ENCODE results near the gene STIM2. TPM values are rescaled to one million over a fixed set of nuclear protein-coding genes. Genes with fewer than 3 reads are reported as not detected.
A peak's percentile ranks its signal among the peaks of the same experiment; 100 is the strongest.

The STIM2 gene
- total RNA-seq, 4 donors from 2014 or later: 17.2 to 71.4 (median 20.7) TPM

GRCh38 chr4:27062256-27062655 is 201.6 kb downstream of the STIM2 start:
- Histone ChIP-seq H3K4me1 (no peaks in the 10 kb centered on the region), H3K9me3 (no peaks in the 10 kb centered on the region), H3K27me3 (peaks cover 3% of the 10 kb centered on the region), H3K36me3 (no peaks in the 10 kb centered on the region), H3K27ac (no peak overlapping the region), H3K4me3 (no peak overlapping the region)
- WGBS, 2 donors (ENCODE audit: low coverage in 1 of 2): 75 to 78% methylated on average over 5 to 7 of the region's 7 CpGs
- no peak for TF ChIP-seq CTCF (IDR thresholded peaks at IDR 0.05)
- TF ChIP-seq EP300 (IDR thresholded peaks at IDR 0.05; ENCODE audit: low read depth): no peak
- TF ChIP-seq POLR2A (IDR thresholded peaks at IDR 0.05): no peak
- TF ChIP-seq POLR2AphosphoS5 (IDR thresholded peaks at IDR 0.05): no peak
- intact Hi-C loops (cut with DNase I; ENCODE audit: low total_unique reads): no loop called here
- DNase-seq: no peak
- in situ Hi-C loops (cut with MboI; ENCODE audit: low pct_ligation_motif_present in 1 of 4, low pct_unique_long_range_greater_than_20kb in 1 of 4, low sequenced_read_pairs in 3 of 4): loop anchor here in 1 of 4 donors (25.0 kb wide), 1 partner anchor 250 kb away; no protein-coding TSS in a partner anchor

DNA sequence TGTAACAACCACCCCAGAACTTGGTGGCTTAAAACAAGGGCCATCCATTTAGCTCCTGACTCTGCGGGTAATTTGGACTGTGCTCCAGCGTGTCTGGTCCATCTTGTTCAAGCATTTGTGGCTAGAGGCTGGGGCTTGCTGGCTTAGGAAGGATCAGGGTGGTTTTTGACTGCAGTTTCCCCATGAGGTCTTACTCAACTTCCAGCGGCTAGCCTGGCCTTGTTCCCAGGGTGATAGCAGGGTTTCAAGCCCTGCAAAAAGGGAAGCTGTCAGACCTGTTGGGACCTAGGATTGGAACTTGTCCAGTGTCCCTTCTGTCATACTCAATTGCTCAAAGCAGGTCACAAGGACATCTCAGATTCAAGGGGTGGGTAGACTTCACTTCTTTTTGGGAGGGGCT is 205.9 kb downstream of the STIM2 start:
- Histone ChIP-seq H3K27me3 (peaks cover under 1% of the 10 kb centered on the region), H3K27ac (no peak overlapping the region), H3K36me3 (no peaks in the 10 kb centered on the region), H3K4me1 (no peaks in the 10 kb centered on the region), H3K9me3 (no peaks in the 10 kb centered on the region), H3K4me3 (no peak overlapping the region)
- peak; percentile 26 for DNase-seq
- in situ Hi-C loops (cut with MboI; ENCODE audit: low pct_ligation_motif_present in 1 of 4, low pct_unique_long_range_greater_than_20kb in 1 of 4, low sequenced_read_pairs in 3 of 4) (loop anchor here in 1 of 4 donors (25.0 kb wide), 1 partner anchor 246 kb away; no protein-coding TSS in a partner anchor), intact Hi-C loops (cut with DNase I; ENCODE audit: low total_unique reads) (no loop called here)
- TF ChIP-seq EP300 (IDR thresholded peaks at IDR 0.05; ENCODE audit: low read depth) (no peak), POLR2AphosphoS5 (IDR thresholded peaks at IDR 0.05) (no peak), CTCF (IDR thresholded peaks at IDR 0.05) (no peak), POLR2A (IDR thresholded peaks at IDR 0.05) (no peak)
- WGBS, 2 donors (ENCODE audit: low coverage in 1 of 2): 67 to 100% methylated on average over 1 to 3 of the region's 3 CpGs

DNA sequence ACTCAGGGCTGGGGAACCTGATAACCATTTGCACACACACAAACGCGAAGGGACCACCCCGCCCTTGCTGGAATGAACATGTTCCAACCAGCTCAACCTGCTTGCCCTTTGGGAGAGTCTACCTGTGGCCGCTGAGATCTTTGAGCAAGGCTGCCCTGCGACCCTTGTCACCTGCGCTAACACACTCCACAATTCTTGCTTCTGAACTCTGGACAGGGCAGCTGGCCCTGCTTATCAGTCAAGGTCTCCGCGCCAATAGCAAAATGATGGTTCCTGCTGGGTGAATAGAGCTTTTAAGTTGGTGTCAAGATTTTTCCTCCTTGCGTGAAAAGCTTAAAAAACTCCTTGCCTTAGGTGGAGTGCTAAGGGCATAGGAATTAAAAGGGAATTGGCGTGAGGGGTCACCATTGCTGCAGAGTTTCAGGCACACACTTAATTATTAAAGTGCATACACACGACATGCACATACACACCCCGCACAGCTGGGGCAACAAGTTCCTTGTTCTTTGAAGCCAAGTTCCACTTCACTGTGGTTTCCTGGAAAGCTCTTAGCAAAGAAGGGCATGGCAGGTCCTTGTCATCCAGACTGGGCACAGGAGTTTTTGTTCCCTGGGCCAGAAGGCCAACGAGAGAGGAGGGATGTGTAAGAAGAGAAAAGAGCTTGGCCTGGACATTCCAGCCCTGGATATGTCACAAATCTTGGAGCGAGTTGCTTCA is 207.7 kb downstream of the STIM2 start:
- no peaks in the 10 kb centered on the region for H3K4me1 ChIP-seq
- WGBS, 2 donors (ENCODE audit: low coverage in 1 of 2): 77 to 78% methylated on average over 5 to 14 of the region's 14 CpGs
- intact Hi-C loops (cut with DNase I; ENCODE audit: low total_unique reads) (no loop called here), in situ Hi-C loops (cut with MboI; ENCODE audit: low pct_ligation_motif_present in 1 of 4, low pct_unique_long_range_greater_than_20kb in 1 of 4, low sequenced_read_pairs in 3 of 4) (loop anchor here in 1 of 4 donors (25.0 kb wide), 1 partner anchor 244 kb away; no protein-coding TSS in a partner anchor)
- TF ChIP-seq EP300 (IDR thresholded peaks at IDR 0.05; ENCODE audit: low read depth) (no peak), POLR2A (IDR thresholded peaks at IDR 0.05) (no peak), POLR2AphosphoS5 (IDR thresholded peaks at IDR 0.05) (no peak), CTCF (IDR thresholded peaks at IDR 0.05) (no peak)
- DNase-seq: no peak
- no peaks in the 10 kb centered on the region for H3K9me3 ChIP-seq
- no peaks in the 10 kb centered on the region for H3K27me3 ChIP-seq
- no peak overlapping the region for H3K4me3 ChIP-seq
- H3K27ac ChIP-seq: no peak overlapping the region
- no peaks in the 10 kb centered on the region for H3K36me3 ChIP-seq

All from transverse colon (tissue), 4 donors.